Measurements from ENCODE around the gene ARAP1. TPM values are rescaled to one million over a fixed set of nuclear protein-coding genes. Genes with fewer than 3 reads are reported as not detected.
A peak's percentile ranks its signal among the peaks of the same experiment; 100 is the strongest.

The ARAP1 gene
- polyA plus RNA-seq, 3 donors: 48.7 to 487 (median 79.0) TPM

- TF ChIP-seq, protein P1, sequence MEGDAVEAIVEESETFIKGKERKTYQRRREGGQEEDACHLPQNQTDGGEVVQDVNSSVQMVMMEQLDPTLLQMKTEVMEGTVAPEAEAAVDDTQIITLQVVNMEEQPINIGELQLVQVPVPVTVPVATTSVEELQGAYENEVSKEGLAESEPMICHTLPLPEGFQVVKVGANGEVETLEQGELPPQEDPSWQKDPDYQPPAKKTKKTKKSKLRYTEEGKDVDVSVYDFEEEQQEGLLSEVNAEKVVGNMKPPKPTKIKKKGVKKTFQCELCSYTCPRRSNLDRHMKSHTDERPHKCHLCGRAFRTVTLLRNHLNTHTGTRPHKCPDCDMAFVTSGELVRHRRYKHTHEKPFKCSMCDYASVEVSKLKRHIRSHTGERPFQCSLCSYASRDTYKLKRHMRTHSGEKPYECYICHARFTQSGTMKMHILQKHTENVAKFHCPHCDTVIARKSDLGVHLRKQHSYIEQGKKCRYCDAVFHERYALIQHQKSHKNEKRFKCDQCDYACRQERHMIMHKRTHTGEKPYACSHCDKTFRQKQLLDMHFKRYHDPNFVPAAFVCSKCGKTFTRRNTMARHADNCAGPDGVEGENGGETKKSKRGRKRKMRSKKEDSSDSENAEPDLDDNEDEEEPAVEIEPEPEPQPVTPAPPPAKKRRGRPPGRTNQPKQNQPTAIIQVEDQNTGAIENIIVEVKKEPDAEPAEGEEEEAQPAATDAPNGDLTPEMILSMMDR (IDR thresholded peaks at IDR 0.05): no peak
- Histone ChIP-seq H3K4me3 (replicated peaks in 1 of 3; ENCODE audit: low read depth in 2 of 3, low read length in 3 of 3) (no peak overlapping the region), H3K27me3 (ENCODE audit: control insufficient read depth in 2 of 2, insufficient read depth in 2 of 2, low read length in 2 of 2) (peaks cover 3 to 29% of the 10 kb centered on the region in 2 donors), H3K27ac (ENCODE audit: low read depth in 1 of 2, low read length in 2 of 2) (no peak overlapping the region), H3K9me3 (replicated peaks in 1 of 2; ENCODE audit: control insufficient read depth in 1 of 2, insufficient read depth in 1 of 2, low read length in 2 of 2) (no peaks in the 10 kb centered on the region), H3K9ac (ENCODE audit: insufficient read depth, low read length, poor library complexity, severe bottlenecking) (no peak overlapping the region), H3K4me2 (replicated peaks; ENCODE audit: extremely low read depth, low read length, poor library complexity, severe bottlenecking) (no peak overlapping the region), H4K20me1 (ENCODE audit: insufficient read depth, low read length) (peaks cover 16% of the 10 kb centered on the region), H3K36me3 (replicated peaks in 1 of 2; ENCODE audit: control insufficient read depth in 1 of 2, insufficient read depth in 2 of 2, low read length in 2 of 2) (no peaks in the 10 kb centered on the region), H3K79me2 (ENCODE audit: insufficient read depth, low read length) (no peaks in the 10 kb centered on the region), H3K4me1 (ENCODE audit: control insufficient read depth in 1 of 2, insufficient read depth in 2 of 2, low read length in 2 of 2) (peaks cover 28 to 40% of the 10 kb centered on the region in 2 donors), H2AFZ (ENCODE audit: insufficient read depth, low read depth, low read length, poor library complexity, severe bottlenecking) (no peak overlapping the region)
- Mint-ChIP-seq H3K4me1 (peaks cover 43% of the 10 kb centered on the region), H3K27ac (no peak overlapping the region), H3K9me3 (peaks cover 0 to 2% (median 0%) of the 10 kb centered on the region in 7 donors), H3K36me3 (peaks cover 8 to 24% of the 10 kb centered on the region in 2 donors), H3K27me3 (ENCODE audit: low read depth in 3 of 3) (peaks cover 27 to 36% (median 32%) of the 10 kb centered on the region in 3 donors), H3K4me3 (no peak overlapping the region)
- DNase-seq: no peak
- intact Hi-C loops (cut with micrococcal nuclease): no loop called here
- WGBS (ENCODE audit: insufficient coverage): 95% methylated on average over 4 of the region's 5 CpGs
Measured at GRCh38 chr11:72777755-72778278, 25.6 kb upstream of the ARAP1 start.

DNA sequence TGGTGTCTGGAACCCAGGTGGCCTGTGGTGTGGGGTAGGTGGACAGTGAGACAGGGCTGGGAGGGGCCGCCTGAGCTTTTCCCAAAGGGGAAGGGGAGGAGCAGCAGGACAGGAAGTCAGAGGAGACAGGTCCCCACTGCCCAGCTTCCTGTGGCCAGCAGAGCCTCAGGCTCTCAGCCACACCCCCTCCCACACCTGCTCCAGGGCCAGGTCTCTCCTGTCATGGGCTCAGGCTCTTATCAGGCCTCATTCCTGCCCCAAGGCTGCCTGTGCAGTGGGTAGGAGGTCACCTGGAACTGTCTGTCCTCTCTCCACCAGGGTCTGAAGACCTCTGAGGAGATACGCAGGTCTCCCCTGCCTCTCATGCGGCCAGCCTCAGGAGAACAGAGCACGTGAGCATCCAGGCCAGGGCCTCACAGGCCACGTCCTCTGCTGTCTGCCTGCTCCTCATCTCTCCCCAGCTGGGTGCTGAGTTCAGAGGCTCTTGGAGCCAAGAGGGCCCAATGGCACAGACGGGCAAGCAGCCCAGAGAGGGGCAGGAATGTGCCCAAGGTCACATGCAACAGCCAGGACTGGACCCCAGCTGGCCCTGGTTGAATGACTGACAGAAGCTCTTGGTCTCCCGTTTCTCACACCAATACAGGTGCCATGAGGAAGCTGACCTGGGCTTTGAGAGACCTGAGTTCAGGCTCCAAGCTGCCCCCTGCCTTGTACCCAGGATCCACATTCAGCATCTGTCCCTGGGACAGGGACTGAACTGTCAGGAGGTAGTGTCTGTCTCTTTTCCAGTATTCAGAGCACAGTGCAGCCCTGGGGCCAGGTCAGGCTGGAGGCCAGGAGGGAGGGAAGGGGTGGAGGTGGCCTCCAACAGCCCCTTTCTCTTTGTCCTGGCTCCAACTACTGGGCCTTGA, 24.9 kb upstream of the ARAP1 start:
- H3K27me3 ChIP-seq (ENCODE audit: control insufficient read depth in 2 of 2, insufficient read depth in 2 of 2, low read length in 2 of 2): peaks cover 3 to 22% of the 10 kb centered on the region in 2 donors
- H3K9me3 ChIP-seq (replicated peaks in 1 of 2; ENCODE audit: control insufficient read depth in 1 of 2, insufficient read depth in 1 of 2, low read length in 2 of 2): no peaks in the 10 kb centered on the region
- Mint-ChIP-seq H3K27ac (peak overlapping the region in 1 of 7 donors; percentile 25), H3K36me3 (peaks cover 7 to 22% of the 10 kb centered on the region in 2 donors), H3K9me3 (peaks cover 0 to 2% (median 0%) of the 10 kb centered on the region in 7 donors), H3K27me3 (ENCODE audit: low read depth in 3 of 3) (peaks cover 22 to 33% (median 29%) of the 10 kb centered on the region in 3 donors), H3K4me3 (peak overlapping the region in 1 of 2 donors; percentile 55), H3K4me1 (peaks cover 36% of the 10 kb centered on the region)
- peaks cover 25 to 34% of the 10 kb centered on the region in 2 donors for H3K4me1 ChIP-seq (ENCODE audit: control insufficient read depth in 1 of 2, insufficient read depth in 2 of 2, low read length in 2 of 2)
- no peak overlapping the region for H3K4me3 ChIP-seq (replicated peaks in 1 of 3; ENCODE audit: low read depth in 2 of 3, low read length in 3 of 3)
- intact Hi-C loops (cut with micrococcal nuclease): no loop called here
- H3K27ac ChIP-seq (ENCODE audit: low read depth in 1 of 2, low read length in 2 of 2): no peak overlapping the region
- H2AFZ ChIP-seq (ENCODE audit: insufficient read depth, low read depth, low read length, poor library complexity, severe bottlenecking): no peak overlapping the region
- peak in 1 of 3 donors; percentile 34 for DNase-seq
- TF ChIP-seq, protein P1 (IDR thresholded peaks at IDR 0.05): no peak
- no peak overlapping the region for H3K9ac ChIP-seq (ENCODE audit: insufficient read depth, low read length, poor library complexity, severe bottlenecking)
- H3K79me2 ChIP-seq (ENCODE audit: insufficient read depth, low read length): no peaks in the 10 kb centered on the region
- H3K36me3 ChIP-seq (replicated peaks in 1 of 2; ENCODE audit: control insufficient read depth in 1 of 2, insufficient read depth in 2 of 2, low read length in 2 of 2): no peaks in the 10 kb centered on the region
- WGBS (ENCODE audit: insufficient coverage): 96% methylated on average over 6 of the region's 7 CpGs
- H3K4me2 ChIP-seq (replicated peaks; ENCODE audit: extremely low read depth, low read length, poor library complexity, severe bottlenecking): peak overlapping the region; percentile 16
- peaks cover 16% of the 10 kb centered on the region for H4K20me1 ChIP-seq (ENCODE audit: insufficient read depth, low read length)
